ENCODE measurements around the gene CCR8. TPM values are rescaled to one million over a fixed set of nuclear protein-coding genes. Genes with fewer than 3 reads are reported as not detected.

Gene CCR8
- total RNA-seq, 1 experiment from 2014 or later: not detected

- RAD21 ChIA-PET (ENCODE audit: low non-redundant PET in 1 of 2, low total read pairs in 2 of 2, uncharacterized antibody in 2 of 2, unreplicated experiment in 2 of 2): no interaction called here
- Histone ChIP-seq H3K4me2 (ENCODE audit: low read length) (no peak overlapping the region), H2AFZ (ENCODE audit: low read depth, low read length, poor library complexity, severe bottlenecking) (no peak overlapping the region), H3K9me2 (ENCODE audit: insufficient read depth) (no peaks in the 10 kb centered on the region), H3K4me3 (replicated peaks in 1 of 2; ENCODE audit: low read depth in 1 of 2, low read length in 2 of 2) (no peak overlapping the region), H3K27ac (ENCODE audit: low read depth, low read length) (no peak overlapping the region), H4K20me1 (ENCODE audit: insufficient read depth) (no peaks in the 10 kb centered on the region), H3K79me2 (ENCODE audit: insufficient read depth, low read length) (no peaks in the 10 kb centered on the region), H3K9ac (ENCODE audit: low read length) (no peak overlapping the region), H3K4me1 (ENCODE audit: control insufficient read depth in 1 of 2, insufficient read depth in 2 of 2, low read length in 2 of 2) (no peaks in the 10 kb centered on the region), H3K9me3 (ENCODE audit: control insufficient read depth in 1 of 2, insufficient read depth in 1 of 2, low read depth in 1 of 2, low read length in 2 of 2) (peaks cover 0 to 4% of the 10 kb centered on the region in 2 experiments; a peak in 1 of 4 replicates), H3K36me3 (ENCODE audit: control insufficient read depth in 1 of 2, insufficient read depth in 2 of 2, low read length in 2 of 2) (no peaks in the 10 kb centered on the region), H3K27me3 (ENCODE audit: insufficient read depth, low read length) (peaks cover 3% of the 10 kb centered on the region)
- intact Hi-C loops (cut with micrococcal nuclease): no loop called here
- POLR2A ChIA-PET: no interaction called here
- no TSS peak for BruUV-seq (replicated peaks)
- DNase-seq (ENCODE audit: low read depth, low spot score) (no peak), ATAC-seq (no peak)
- TF ChIP-seq POLR2AphosphoS5 (IDR thresholded peaks at IDR 0.05; ENCODE audit: low read depth, low read length) (no peak), POLR2A (IDR thresholded peaks at IDR 0.05; ENCODE audit: borderline replicate concordance, extremely low read depth, insufficient read depth, insufficient read length) (no peak)
- CTCF ChIA-PET: no interaction called here
These were observed 27.3 kb upstream of the CCR8 start for GRCh38 chr3:39302178-39302577.

- Histone ChIP-seq H3K27me3 (ENCODE audit: insufficient read depth, low read length) (no peaks in the 10 kb centered on the region; the same call in 1 of the 2 replicates), H3K27ac (ENCODE audit: low read depth, low read length) (no peak overlapping the region), H3K9me2 (ENCODE audit: insufficient read depth) (no peaks in the 10 kb centered on the region), H3K4me1 (ENCODE audit: control insufficient read depth in 1 of 2, insufficient read depth in 2 of 2, low read length in 2 of 2) (no peaks in the 10 kb centered on the region), H4K20me1 (ENCODE audit: insufficient read depth) (no peaks in the 10 kb centered on the region), H3K4me3 (replicated peaks in 1 of 2; ENCODE audit: low read depth in 1 of 2, low read length in 2 of 2) (no peak overlapping the region), H3K36me3 (ENCODE audit: control insufficient read depth in 1 of 2, insufficient read depth in 2 of 2, low read length in 2 of 2) (no peaks in the 10 kb centered on the region), H3K9me3 (ENCODE audit: control insufficient read depth in 1 of 2, insufficient read depth in 1 of 2, low read depth in 1 of 2, low read length in 2 of 2) (no peaks in the 10 kb centered on the region; a peak in 1 of 4 replicates), H3K4me2 (ENCODE audit: low read length) (no peak overlapping the region), H3K9ac (ENCODE audit: low read length) (no peak overlapping the region), H2AFZ (ENCODE audit: low read depth, low read length, poor library complexity, severe bottlenecking) (no peak overlapping the region), H3K79me2 (ENCODE audit: insufficient read depth, low read length) (no peaks in the 10 kb centered on the region)
- TF ChIP-seq ATF3 (IDR thresholded peaks at IDR 0.05) (no peak), SP1 (IDR thresholded peaks at IDR 0.05; ENCODE audit: low read depth) (no peak), EZH2 (IDR thresholded peaks at IDR 0.05) (no peak), YY1 (IDR thresholded peaks at IDR 0.05; ENCODE audit: extremely low read depth, insufficient replicate concordance, low read depth, low read length) (no peak)
- no peak for ATAC-seq
- POLR2A ChIA-PET: no interaction called here
- intact Hi-C loops (cut with micrococcal nuclease): no loop called here
- CTCF ChIA-PET: no interaction called here
- BruUV-seq (replicated peaks): no TSS peak
- RAD21 ChIA-PET (ENCODE audit: low non-redundant PET in 1 of 2, low total read pairs in 2 of 2, uncharacterized antibody in 2 of 2, unreplicated experiment in 2 of 2): no interaction called here
- no peak for DNase-seq (ENCODE audit: low read depth, low spot score)
These were observed 16.2 kb upstream of the CCR8 start for GRCh38 chr3:39313289-39313688.
